HepG2 (cell line): ENCODE data around the gene ECE2. TPM values are rescaled to one million over a fixed set of nuclear protein-coding genes. Genes with fewer than 3 reads are reported as not detected.

Experiments used
- ATF3 ChIP-seq: sonication (generic); formaldehyde crosslinking; IDR thresholded peaks from 2 replicates; pipeline ENCODE4 v1.4.0; 2020; ENCODE audit warnings: missing genetic modification reagents
- CCAR2 ChIP-seq: fragments of 200-400 bp; formaldehyde crosslinking; optimal IDR thresholded peaks from 2 replicates; pipeline ENCODE3; 2018; ENCODE audit warnings: low read depth, mild to moderate bottlenecking, low read length, moderate library complexity
- ESRRA ChIP-seq: sonication (generic); formaldehyde crosslinking; IDR thresholded peaks from 2 replicates; pipeline ENCODE4 v1.5.1; 2020; ENCODE audit warnings: mild to moderate bottlenecking, low read depth, missing genetic modification reagents
- HDAC2 ChIP-seq: sonication (generic); formaldehyde crosslinking; IDR thresholded peaks from 2 replicates; pipeline ENCODE4 v1.4.0; 2020; ENCODE audit warnings: missing genetic modification reagents
- IKZF1 ChIP-seq: fragments of 450-650 bp; IDR thresholded peaks from 2 replicates; pipeline ENCODE4 v1.7.1; 2016
- KMT2A ChIP-seq: sonication (generic); formaldehyde crosslinking; IDR thresholded peaks from 2 replicates; pipeline ENCODE4 v1.4.0; 2020; ENCODE audit warnings: missing genetic modification reagents
- KMT2B ChIP-seq: IDR thresholded peaks from 2 replicates; pipeline ENCODE4 v1.6.1; 2016; ENCODE audit warnings: missing genetic modification reagents, missing compliant biosample characterization
- RXRB ChIP-seq: IDR thresholded peaks from 2 replicates; pipeline ENCODE4 v1.6.1; 2016; ENCODE audit warnings: borderline replicate concordance, missing genetic modification reagents, missing compliant biosample characterization
- SOX6 ChIP-seq, 2 experiments: fragments of 450-650 bp in 1 of 2; sonication (generic) in 1 of 2; formaldehyde crosslinking in 1 of 2; IDR thresholded peaks; 2 replicates each; pipeline versions ENCODE4 v1.4.0 to v1.6.1; 2017 to 2020; ENCODE audit warnings: antibody characterized with exemption in 1 of 2, mild to moderate bottlenecking in 1 of 2, missing genetic modification reagents in 1 of 2
- TRIM24 ChIP-seq: sonication (generic); formaldehyde crosslinking; IDR thresholded peaks from 2 replicates; pipeline ENCODE4 v1.8.0; 2022; ENCODE audit warnings: mild to moderate bottlenecking, missing genetic modification reagents
- ZBTB1 ChIP-seq: sonication (generic); formaldehyde crosslinking; IDR thresholded peaks from 2 replicates; pipeline ENCODE4 v1.4.0; 2020; ENCODE audit warnings: missing genetic modification reagents, borderline replicate concordance
- ZBTB39 ChIP-seq: sonication (generic); formaldehyde crosslinking; IDR thresholded peaks from 2 replicates; pipeline ENCODE4 v1.5.0; 2020; ENCODE audit warnings: missing genetic modification reagents
- ZFYVE20 ChIP-seq: sonication (generic); formaldehyde crosslinking; IDR thresholded peaks from 2 replicates; pipeline ENCODE4 v1.8.0; 2023; ENCODE audit warnings: low read depth, mild to moderate bottlenecking, moderate library complexity, missing genetic modification reagents, borderline replicate concordance
- ZMYM4 ChIP-seq: sonication (generic); formaldehyde crosslinking; IDR thresholded peaks from 2 replicates; pipeline ENCODE4 v1.8.1; 2023; ENCODE audit warnings: mild to moderate bottlenecking, missing genetic modification reagents
- ZNF10 ChIP-seq: sonication (generic); formaldehyde crosslinking; IDR thresholded peaks from 2 replicates; pipeline ENCODE4 v1.4.0; 2020; ENCODE audit warnings: mild to moderate bottlenecking, low read depth, missing genetic modification reagents, borderline replicate concordance
- ZNF329 ChIP-seq: sonication (generic); formaldehyde crosslinking; IDR thresholded peaks from 2 replicates; pipeline ENCODE4 v1.9.0; 2021; ENCODE audit warnings: low read depth, mild to moderate bottlenecking, missing genetic modification reagents
- ZNF441 ChIP-seq: sonication (generic); formaldehyde crosslinking; IDR thresholded peaks from 2 replicates; pipeline ENCODE4 v1.7.0; 2021; ENCODE audit warnings: missing genetic modification reagents, borderline replicate concordance
- ZNF557 ChIP-seq: sonication (generic); formaldehyde crosslinking; IDR thresholded peaks from 2 replicates; pipeline ENCODE4 v1.4.0; 2020; ENCODE audit warnings: missing genetic modification reagents
- polyA plus RNA-seq, 8 experiments: library from polyadenylated mRNA; depleted of rRNA in 3 of 8; stranded (reverse) in 7 of 8; unstranded in 1 of 8; fragments of >200 nt; fragmentation: Illumina TruSeq in 4 of 8; extraction: Trizol in 4 of 8; gene quantifications; 2 replicates each; pipeline versions ENCODE4 v1.2.1 to v1.2.3, GENCODE V29; 2011 to 2016; ENCODE audit warnings: low read depth in 4 of 8, missing spikeins in 1 of 8, mixed read lengths in 1 of 8; ENCODE audit not compliant: insufficient read depth in 1 of 8
- total RNA-seq, 5 experiments: library from RNA; depleted of rRNA; stranded (reverse); fragments of >200 nt; fragmentation: Illumina TruSeq; extraction: Trizol; gene quantifications; 2 replicates each; pipeline ENCODE4 v1.2.3, GENCODE V29; 2016; ENCODE audit warnings: low read depth in 1 of 5
- TF ChIP-seq, protein P1 (sequence below): IDR thresholded peaks from 2 replicates; pipeline ENCODE4 v1.6.1; 2012; ENCODE audit warnings: low read depth, low read length, improper control_type of control experiment
- TF ChIP-seq, protein P2 (sequence below): sonication (generic); formaldehyde crosslinking; IDR thresholded peaks from 2 replicates; pipeline ENCODE4 v1.9.0; 2021; ENCODE audit warnings: missing genetic modification reagents, borderline replicate concordance
- TF ChIP-seq, protein P3 (sequence below): sonication (generic); formaldehyde crosslinking; IDR thresholded peaks from 2 replicates; pipeline ENCODE4 v1.8.0; 2022; ENCODE audit warnings: missing genetic modification reagents, low read depth, mild to moderate bottlenecking, borderline replicate concordance

ECE2 gene
- total and polyA plus RNA-seq, 2 of the 13 experiments (the other 11 are each of a cell fraction or from before 2014, with no cell fraction given): not detected

DNA sequence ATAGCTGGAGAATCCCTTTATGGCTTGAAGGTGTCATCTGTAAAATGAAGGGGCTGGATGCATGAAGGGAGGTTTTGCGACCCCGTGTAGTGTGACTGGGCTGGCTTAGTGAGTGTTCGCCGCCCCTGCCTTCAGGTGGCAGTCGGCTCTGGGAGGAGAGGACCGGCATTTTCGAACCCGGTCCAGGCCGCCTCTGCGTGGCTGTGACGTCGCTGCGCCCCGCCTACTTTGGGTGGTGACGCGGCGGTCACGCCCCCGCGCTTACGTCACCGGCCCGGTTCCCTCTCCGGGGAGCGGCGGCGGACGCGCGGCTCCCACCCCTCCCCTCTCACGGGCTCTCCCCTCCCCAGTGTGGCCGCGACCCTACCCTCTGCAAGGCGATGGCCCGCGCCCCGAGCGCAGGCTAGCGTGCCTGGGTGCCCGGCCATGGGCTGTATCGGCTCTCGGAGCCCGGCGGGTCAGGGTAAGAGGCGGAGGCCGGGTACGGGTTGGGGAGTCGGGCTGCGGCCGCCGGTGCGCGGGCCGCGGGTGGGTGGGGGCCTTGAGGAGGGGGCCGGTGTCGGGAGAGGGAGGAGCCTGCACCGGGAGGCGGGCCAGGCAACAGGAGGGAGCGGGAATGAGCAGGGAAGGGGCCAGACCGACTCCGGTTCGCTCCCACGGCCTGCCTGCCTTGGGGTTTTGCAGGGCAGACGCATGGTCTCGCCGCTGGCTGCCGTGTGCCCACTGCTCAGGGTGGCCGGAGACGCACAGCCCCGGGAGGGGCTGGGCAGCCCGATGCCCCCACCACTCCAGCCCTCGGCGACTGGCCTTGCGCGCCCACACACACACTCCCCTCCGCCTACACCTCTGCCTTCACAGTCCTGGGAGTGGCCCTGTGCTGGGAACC lies 60.1 kb downstream of the ECE2 start (continued):
- TF ChIP-seq, protein P1, sequence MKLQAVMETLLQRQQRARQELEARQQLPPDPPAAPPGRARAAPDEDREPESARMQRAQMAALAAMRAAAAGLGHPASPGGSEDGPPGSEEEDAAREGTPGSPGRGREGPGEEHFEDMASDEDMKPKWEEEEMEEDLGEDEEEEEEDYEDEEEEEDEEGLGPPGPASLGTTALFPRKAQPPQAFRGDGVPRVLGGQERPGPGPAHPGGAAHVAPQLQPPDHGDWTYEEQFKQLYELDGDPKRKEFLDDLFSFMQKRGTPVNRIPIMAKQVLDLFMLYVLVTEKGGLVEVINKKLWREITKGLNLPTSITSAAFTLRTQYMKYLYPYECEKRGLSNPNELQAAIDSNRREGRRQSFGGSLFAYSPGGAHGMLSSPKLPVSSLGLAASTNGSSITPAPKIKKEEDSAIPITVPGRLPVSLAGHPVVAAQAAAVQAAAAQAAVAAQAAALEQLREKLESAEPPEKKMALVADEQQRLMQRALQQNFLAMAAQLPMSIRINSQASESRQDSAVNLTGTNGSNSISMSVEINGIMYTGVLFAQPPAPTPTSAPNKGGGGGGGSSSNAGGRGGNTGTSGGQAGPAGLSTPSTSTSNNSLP: no peak
- TF ChIP-seq ZMYM4 (CRISPR knock-in tag) (no peak; the same call in 1 of the 2 replicates), ZFYVE20 (CRISPR knock-in tag) (no peak), HDAC2 (CRISPR knock-in tag) (no peak), ATF3 (CRISPR knock-in tag) (peak; percentile 86), SOX6 (IDR thresholded peaks at IDR 0.05) (no peak), SOX6 (CRISPR knock-in tag; IDR thresholded peaks at IDR 0.05) (peak; percentile 56), KMT2A (CRISPR knock-in tag) (no peak), CCAR2 (no peak), ZNF10 (CRISPR knock-in tag) (no peak), ZNF441 (CRISPR knock-in tag) (peak; percentile 70; the same call in 1 of the 2 replicates), ZBTB1 (CRISPR knock-in tag) (no peak), RXRB (CRISPR knock-in tag) (0 out of 2 replicates have a peak, but pooled peaks have one; percentile 35), KMT2B (CRISPR knock-in tag) (peak; percentile 17; the same call in 1 of the 2 replicates), ZBTB39 (CRISPR knock-in tag) (no peak), IKZF1 (no peak), ZNF557 (CRISPR knock-in tag) (no peak), ESRRA (CRISPR knock-in tag) (0 out of 2 replicates have a peak, but pooled peaks have one; percentile 24), ZNF329 (0 out of 2 replicates have a peak, but pooled peaks have one; percentile 4), TRIM24 (CRISPR knock-in tag) (no peak)
- TF ChIP-seq, protein P2, sequence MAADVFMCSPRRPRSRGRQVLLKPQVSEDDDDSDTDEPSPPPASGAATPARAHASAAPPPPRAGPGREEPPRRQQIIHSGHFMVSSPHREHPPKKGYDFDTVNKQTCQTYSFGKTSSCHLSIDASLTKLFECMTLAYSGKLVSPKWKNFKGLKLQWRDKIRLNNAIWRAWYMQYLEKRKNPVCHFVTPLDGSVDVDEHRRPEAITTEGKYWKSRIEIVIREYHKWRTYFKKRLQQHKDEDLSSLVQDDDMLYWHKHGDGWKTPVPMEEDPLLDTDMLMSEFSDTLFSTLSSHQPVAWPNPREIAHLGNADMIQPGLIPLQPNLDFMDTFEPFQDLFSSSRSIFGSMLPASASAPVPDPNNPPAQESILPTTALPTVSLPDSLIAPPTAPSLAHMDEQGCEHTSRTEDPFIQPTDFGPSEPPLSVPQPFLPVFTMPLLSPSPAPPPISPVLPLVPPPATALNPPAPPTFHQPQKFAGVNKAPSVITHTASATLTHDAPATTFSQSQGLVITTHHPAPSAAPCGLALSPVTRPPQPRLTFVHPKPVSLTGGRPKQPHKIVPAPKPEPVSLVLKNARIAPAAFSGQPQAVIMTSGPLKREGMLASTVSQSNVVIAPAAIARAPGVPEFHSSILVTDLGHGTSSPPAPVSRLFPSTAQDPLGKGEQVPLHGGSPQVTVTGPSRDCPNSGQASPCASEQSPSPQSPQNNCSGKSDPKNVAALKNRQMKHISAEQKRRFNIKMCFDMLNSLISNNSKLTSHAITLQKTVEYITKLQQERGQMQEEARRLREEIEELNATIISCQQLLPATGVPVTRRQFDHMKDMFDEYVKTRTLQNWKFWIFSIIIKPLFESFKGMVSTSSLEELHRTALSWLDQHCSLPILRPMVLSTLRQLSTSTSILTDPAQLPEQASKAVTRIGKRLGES (CRISPR knock-in tag): no peak
- TF ChIP-seq, protein P3, sequence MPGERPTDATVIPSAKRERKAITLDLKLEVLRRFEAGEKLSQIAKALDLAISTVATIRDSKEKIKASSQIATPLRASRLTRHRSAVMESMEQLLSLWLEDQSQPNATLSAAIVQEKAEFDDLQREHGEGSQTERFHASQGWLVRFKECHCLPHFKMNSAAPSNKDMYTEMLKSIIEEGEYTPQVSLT (CRISPR knock-in tag): no peak
